K562 treated with DMSO at 1 percent for 24 hours (cell line): ENCODE results near the gene NR1H3. TPM values are rescaled to one million over a fixed set of nuclear protein-coding genes. Genes with fewer than 3 reads are reported as not detected.

Experiments
- total RNA-seq: library from RNA; unstranded; fragments of 300-600 nt; gene quantifications from 2 replicates; pipeline ENCODE4 v1.2.3, GENCODE V29; 2022; ENCODE audit warnings: low read depth; ENCODE audit not compliant: insufficient read depth

NR1H3 gene
- total RNA-seq: 23.9 and 33.4 TPM in 2 replicates

DNA sequence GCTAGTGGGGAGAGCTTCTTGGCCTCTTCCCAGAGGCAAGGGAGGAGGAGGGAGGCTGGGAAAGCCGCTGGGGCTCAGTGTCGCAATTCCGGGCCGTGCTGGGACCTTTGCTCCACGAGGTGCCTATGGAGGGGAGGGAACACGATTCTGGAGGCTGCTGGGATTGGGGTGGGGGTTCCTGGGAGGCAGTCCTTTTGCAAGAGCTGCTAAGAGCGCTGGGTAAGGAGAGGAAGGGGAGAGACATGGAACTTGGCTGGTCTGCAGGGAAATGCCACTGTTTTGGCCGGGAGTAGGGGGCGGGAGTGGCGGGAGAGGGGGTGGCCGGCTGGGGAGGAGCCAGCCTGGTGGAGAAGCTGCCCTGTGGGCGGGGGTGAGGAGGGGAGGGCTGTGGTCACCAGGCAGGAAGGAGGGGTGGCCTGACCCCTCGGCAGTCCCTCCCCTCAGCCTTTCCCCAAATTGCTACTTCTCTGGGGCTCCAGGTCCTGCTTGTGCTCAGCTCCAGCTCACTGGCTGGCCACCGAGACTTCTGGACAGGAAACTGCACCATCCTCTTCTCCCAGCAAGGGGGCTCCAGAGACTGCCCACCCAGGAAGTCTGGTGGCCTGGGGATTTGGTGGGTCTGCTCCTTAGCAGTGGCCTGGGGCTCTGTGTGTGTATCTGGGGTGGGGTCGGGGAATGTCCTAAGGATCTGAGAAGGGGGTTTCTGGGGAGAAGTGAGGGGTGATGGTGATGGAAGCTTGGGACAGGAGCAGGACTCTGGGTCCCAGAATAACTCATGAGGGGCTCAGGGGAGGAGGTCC is at the start of gene NR1H3:
TSS of gene NR1H3 (plus strand) at position 480 of the 800 bp plus-strand sequence. CDS start 1,221 bp downstream, outside the sequence.

DNA sequence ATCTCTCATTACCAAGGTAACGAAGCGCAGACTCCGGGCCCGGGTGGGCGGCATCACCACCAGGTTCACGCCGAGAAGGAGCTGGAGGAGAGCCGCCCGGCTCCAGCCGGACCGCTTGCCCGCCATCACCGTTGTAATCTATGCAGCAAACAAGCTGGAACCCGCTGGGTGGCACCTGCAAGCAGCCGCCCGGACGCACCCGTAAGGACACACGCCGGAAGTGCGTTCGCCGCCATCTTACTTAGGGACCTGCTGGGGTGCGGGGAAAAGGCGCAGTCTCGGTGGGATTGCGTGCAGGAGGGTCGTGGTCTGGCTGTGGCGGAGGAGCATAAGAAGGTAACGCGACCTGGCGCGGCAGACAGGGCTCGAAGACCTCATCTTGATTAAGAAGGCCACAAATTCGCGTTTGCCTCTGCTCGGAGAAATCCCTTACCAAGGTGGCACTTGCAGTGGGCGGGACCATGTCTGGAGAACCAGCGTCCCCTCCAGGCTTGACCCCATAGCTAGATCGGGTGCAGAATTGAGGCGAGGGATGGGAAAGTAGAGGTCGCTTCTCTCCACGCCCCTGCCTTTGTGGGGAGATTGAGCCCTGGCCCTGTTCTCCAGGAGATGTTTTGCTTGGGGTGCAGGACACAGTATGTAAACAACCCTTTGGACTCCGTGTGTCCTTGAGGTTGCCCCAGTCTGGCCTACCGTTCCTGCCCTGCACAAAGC is 9.0 kb upstream of the NR1H3 start, which contains the start of gene ACP2:
TSS of gene ACP2 (minus strand) at position 151 of the 714 bp plus-strand sequence. CDS start at position 126, 25 bp downstream.

DNA sequence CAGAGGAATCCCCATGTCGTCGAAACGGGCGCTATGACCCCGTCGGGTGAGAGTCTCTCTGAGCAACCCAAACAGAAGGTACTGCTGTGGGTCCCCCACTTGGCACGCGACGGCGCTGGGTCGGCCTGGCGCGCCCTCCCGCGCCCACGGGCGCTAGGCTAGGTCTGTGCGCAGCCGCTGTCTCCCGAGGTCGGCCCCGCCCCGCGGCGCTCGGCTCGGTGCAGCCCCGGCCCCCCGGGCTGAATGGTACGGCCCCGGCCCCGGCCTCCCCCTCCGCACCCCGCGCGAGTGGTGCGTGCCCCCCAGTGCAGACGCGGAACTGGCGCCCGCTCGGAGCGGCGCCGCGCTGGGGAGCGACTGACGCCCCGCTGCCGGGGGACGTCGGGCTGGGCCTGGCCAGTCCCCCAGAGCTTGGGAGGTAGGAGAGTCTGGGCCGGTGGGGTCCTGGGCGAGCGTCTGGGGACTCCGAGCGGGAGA is 12.1 kb downstream of the NR1H3 start, which contains the start of gene MADD:
TSS of gene MADD (plus strand) at position 305 of the 477 bp plus-strand sequence.

Other genes starting within 250 kb of the NR1H3 start
- gene ARFGAP2, start 81.1 kb upstream of the NR1H3 start, total RNA-seq: 88.9 and 92.2 TPM in 2 replicates
- 8.4 and 10.3 TPM in 2 replicates for gene PACSIN3, start 71.6 kb upstream of the NR1H3 start, total RNA-seq
- gene DDB2, start 43.0 kb upstream of the NR1H3 start, total RNA-seq: 16.0 and 23.1 TPM in 2 replicates
- gene ACP2, start 9.2 kb upstream of the NR1H3 start, total RNA-seq: 44.0 and 44.2 TPM in 2 replicates
- 68.3 and 70.5 TPM in 2 replicates for gene MADD, start 12.1 kb downstream of the NR1H3 start, total RNA-seq
- 0.07 and 0.14 TPM in 2 replicates for gene MYBPC3, start 94.7 kb downstream of the NR1H3 start, total RNA-seq
- 97.0 and 98.7 TPM in 2 replicates for gene SPI1, start 120.6 kb downstream of the NR1H3 start, total RNA-seq
- 36.8 and 37.2 TPM in 2 replicates for gene SLC39A13, start 150.6 kb downstream of the NR1H3 start, total RNA-seq
- gene PSMC3, start 168.4 kb downstream of the NR1H3 start, total RNA-seq: 257 and 263 TPM in 2 replicates
- 1.0 TPM in 1 of 2 replicates, not detected in the other for gene RAPSN, start 191.1 kb downstream of the NR1H3 start, total RNA-seq